A549 (cell line): Measurements from ENCODE around the gene PPP1R14B. TPM values are rescaled to one million over a fixed set of nuclear protein-coding genes. Genes with fewer than 3 reads are reported as not detected.

Experiments
- ATAC-seq, 2 experiments: fragments of 200-7000 bp in 1 of 2; fragments of >200 bp in 1 of 2; cut with Nextera tagmentation in 1 of 2; cut with Tn5 transposase in 1 of 2; 3 replicates each; pipeline versions ENCODE4 v1.8.0 to v1.9.1; 2018 to 2020; ENCODE audit warnings: mild to moderate bottlenecking in 1 of 2, moderate library complexity in 1 of 2
- CTCF ChIA-PET: fragments of 300-600 bp; sonication (Branson Sonifier 250); formaldehyde crosslinking; extraction: SDS; loops from one replicate; lab custom pipeline; 2021; ENCODE audit warnings: antibody characterized with exemption, inconsistent platforms; lab: Yijun Ruan, JAX
- POLR2A ChIA-PET: fragments of 350-600 bp; formaldehyde crosslinking; extraction: SDS; loops from one replicate; lab custom pipeline; 2021; ENCODE audit warnings: antibody characterized with exemption, inconsistent platforms; lab: Yijun Ruan, JAX
- DNase-seq, 2 experiments: peaks; one replicate each; pipeline versions ENCODE4 v3.0.0 to v3.0.0-alpha.2; 2011 to 2016; ENCODE audit warnings: low read depth in 1 of 2, low spot score in 1 of 2
- FAIRE-seq: peaks from 2 replicates; lab custom pipeline; 2011; peaks lifted over from hg19 to GRCh38; lab: Jason Lieb, UNC
- H3K27ac ChIP-seq, 2 experiments: fragments of >200 bp; sonication (Bioruptor Twin); formaldehyde crosslinking; 3 replicates each; pipeline ENCODE4 v1.5.1; 2016 to 2017
- H3K4me1 ChIP-seq: fragments of >200 bp; sonication (Bioruptor Twin); formaldehyde crosslinking; 3 replicates; pipeline ENCODE4 v1.6.1; 2016
- H3K4me2 ChIP-seq: fragments of >200 bp; sonication (Bioruptor Twin); formaldehyde crosslinking; 3 replicates; pipeline ENCODE4 v1.6.1; 2016
- H3K4me3 ChIP-seq: fragments of >200 bp; sonication (Bioruptor Twin); formaldehyde crosslinking; 3 replicates; pipeline ENCODE4 v1.5.1; 2016
- H3K9me3 ChIP-seq: fragments of >200 bp; sonication (Bioruptor Twin); formaldehyde crosslinking; 3 replicates; pipeline ENCODE4 v1.6.1; 2016
- BHLHE40 ChIP-seq: IDR thresholded peaks from 2 replicates; pipeline ENCODE4 v1.6.1; 2012; ENCODE audit warnings: low read depth, low read length, inconsistent platforms
- CBX8 ChIP-seq: fragments of 200-600 bp; sonication (generic); IDR thresholded peaks from 2 replicates; pipeline ENCODE4 v1.6.1; 2016
- CEBPB ChIP-seq, 2 experiments: fragments of >200 bp in 1 of 2; sonication (Bioruptor Twin) in 1 of 2; formaldehyde crosslinking in 1 of 2; IDR thresholded peaks; 2 replicates each; pipeline ENCODE4 v1.6.1; 2012 to 2016
- EHMT2 ChIP-seq: fragments of 200-600 bp; sonication (generic); IDR thresholded peaks from 2 replicates; pipeline ENCODE4 v1.6.1; 2016; ENCODE audit warnings: antibody characterized with exemption, low read depth, mild to moderate bottlenecking, moderate library complexity
- ESRRA ChIP-seq: fragments of 150-350 bp; IDR thresholded peaks from 2 replicates; pipeline ENCODE4 v1.6.1; 2014; ENCODE audit warnings: mild to moderate bottlenecking, low read length, borderline replicate concordance
- FOSB ChIP-seq: fragments of 250-450 bp; sonication (Bioruptor Pico); IDR thresholded peaks from 2 replicates; pipeline ENCODE4 v1.5.0; 2020; ENCODE audit warnings: mild to moderate bottlenecking, moderate library complexity
- FOSL2 ChIP-seq, 2 experiments: fragments of 450-650 bp in 1 of 2; fragments of >200 bp in 1 of 2; sonication (Bioruptor Twin) in 1 of 2; formaldehyde crosslinking; IDR thresholded peaks; 2 replicates each; pipeline versions ENCODE4 v1.5.0 to v1.6.1; 2016 to 2020; ENCODE audit warnings: mild to moderate bottlenecking in 1 of 2, moderate library complexity in 1 of 2
- FOXS1 ChIP-seq: fragments of 250-450 bp; sonication (Bioruptor Pico); IDR thresholded peaks from 2 replicates; pipeline ENCODE4 v1.5.0; 2020; ENCODE audit warnings: mild to moderate bottlenecking, moderate library complexity
- GATA3 ChIP-seq: IDR thresholded peaks from 2 replicates; pipeline ENCODE4 v1.6.1; 2012; ENCODE audit warnings: borderline replicate concordance
- HDAC2 ChIP-seq: fragments of 200-600 bp; sonication (generic); IDR thresholded peaks from 2 replicates; pipeline ENCODE4 v1.6.1; 2016
- KDM5A ChIP-seq: fragments of 200-600 bp; sonication (generic); IDR thresholded peaks from 2 replicates; pipeline ENCODE4 v1.6.1; 2016; ENCODE audit warnings: antibody characterized with exemption, mild to moderate bottlenecking
- NPAS2 ChIP-seq: fragments of 250-450 bp; sonication (Bioruptor Pico); IDR thresholded peaks from 2 replicates; pipeline ENCODE4 v1.8.0; 2022; ENCODE audit warnings: mild to moderate bottlenecking, moderate library complexity, borderline replicate concordance
- POLR2A ChIP-seq: IDR thresholded peaks from 2 replicates; pipeline ENCODE4 v1.6.1; 2012; ENCODE audit warnings: mild to moderate bottlenecking, low read length
- POLR2AphosphoS2 ChIP-seq: conservative IDR thresholded peaks from 2 replicates; pipeline ENCODE4 v1.6.1; 2012; ENCODE audit warnings: low read length, improper control_type of control experiment, inconsistent platforms
- SMC3 ChIP-seq: fragments of >200 bp; sonication (Bioruptor Twin); formaldehyde crosslinking; IDR thresholded peaks from 3 replicates; pipeline ENCODE4 v1.6.1; 2018; ENCODE audit warnings: inconsistent platforms
- SREBF2 ChIP-seq: fragments of 450-650 bp; IDR thresholded peaks from 2 replicates; pipeline ENCODE4 v1.6.1; 2014; ENCODE audit warnings: mild to moderate bottlenecking, moderate library complexity
- TFCP2L1 ChIP-seq: fragments of 250-450 bp; sonication (Bioruptor Pico); IDR thresholded peaks from 2 replicates; pipeline ENCODE4 v1.5.0; 2021; ENCODE audit warnings: mild to moderate bottlenecking
- ZFP36 ChIP-seq: fragments of 450-650 bp; IDR thresholded peaks from 2 replicates; pipeline ENCODE4 v1.6.1; 2014; ENCODE audit warnings: borderline replicate concordance; ENCODE audit not compliant: partially characterized antibody
- ZNF302 ChIP-seq: fragments of 250-450 bp; sonication (Bioruptor Pico); IDR thresholded peaks from 2 replicates; pipeline ENCODE4 v1.9.0; 2021; ENCODE audit warnings: inconsistent platforms, mild to moderate bottlenecking, moderate library complexity
- WGBS: methylation state at CpG from one replicate; pipeline ENCODE4 v1.1.6; 2017; ENCODE audit errors: missing lambda C conversion rate; 5-methylcytosine and 5-hydroxymethylcytosine counted together
- polyA plus RNA-seq, 4 experiments: library from polyadenylated mRNA; depleted of rRNA in 3 of 4; stranded (reverse); fragments of >200 nt; fragmentation: RNase III in 1 of 4; extraction: RNeasy Plus Mini Kit Qiagen cat#74134 plus additional on column Dnase treatment in 1 of 4; gene quantifications; 2 replicates in 3 of 4; 3 replicates in 1 of 4; pipeline ENCODE4 v1.2.3, GENCODE V29; 2011 to 2017
- TF ChIP-seq, protein P1 (sequence below): fragments of 150-350 bp; IDR thresholded peaks from 2 replicates; pipeline ENCODE4 v1.6.1; 2014; ENCODE audit warnings: low read depth, mild to moderate bottlenecking, low read length
- TF ChIP-seq, protein P2 (sequence below): fragments of >200 bp; sonication (Bioruptor Twin); formaldehyde crosslinking; IDR thresholded peaks from 3 replicates; pipeline ENCODE4 v1.6.1; 2016
- TF ChIP-seq, protein P3 (sequence below): IDR thresholded peaks from 2 replicates; pipeline ENCODE4 v1.6.1; 2012
- TF ChIP-seq, protein P4 (sequence below): IDR thresholded peaks from 2 replicates; pipeline ENCODE4 v1.6.1; 2012
- TF ChIP-seq, protein P5 (sequence below): fragments of >200 bp; sonication (Bioruptor Twin); formaldehyde crosslinking; IDR thresholded peaks from 2 replicates; pipeline ENCODE4 v1.6.1; 2016
- TF ChIP-seq, protein P6 (sequence below): fragments of >200 bp; sonication (Bioruptor Twin); formaldehyde crosslinking; IDR thresholded peaks from 3 replicates; pipeline ENCODE4 v1.5.1; 2016
- TF ChIP-seq, protein P7 (sequence below): IDR thresholded peaks from 2 replicates; pipeline ENCODE4 v1.6.1; 2012; ENCODE audit warnings: low read depth, borderline replicate concordance
- TF ChIP-seq, protein P8 (sequence below): fragments of 250-450 bp; sonication (Bioruptor Pico); IDR thresholded peaks from 2 replicates; pipeline ENCODE4 v1.5.0; 2021; ENCODE audit warnings: mild to moderate bottlenecking, moderate library complexity, borderline replicate concordance

PPP1R14B gene
- polyA plus RNA-seq, 2 of the 4 experiments (the other 2 are of a cell fraction), result 152 to 154 TPM

DNA sequence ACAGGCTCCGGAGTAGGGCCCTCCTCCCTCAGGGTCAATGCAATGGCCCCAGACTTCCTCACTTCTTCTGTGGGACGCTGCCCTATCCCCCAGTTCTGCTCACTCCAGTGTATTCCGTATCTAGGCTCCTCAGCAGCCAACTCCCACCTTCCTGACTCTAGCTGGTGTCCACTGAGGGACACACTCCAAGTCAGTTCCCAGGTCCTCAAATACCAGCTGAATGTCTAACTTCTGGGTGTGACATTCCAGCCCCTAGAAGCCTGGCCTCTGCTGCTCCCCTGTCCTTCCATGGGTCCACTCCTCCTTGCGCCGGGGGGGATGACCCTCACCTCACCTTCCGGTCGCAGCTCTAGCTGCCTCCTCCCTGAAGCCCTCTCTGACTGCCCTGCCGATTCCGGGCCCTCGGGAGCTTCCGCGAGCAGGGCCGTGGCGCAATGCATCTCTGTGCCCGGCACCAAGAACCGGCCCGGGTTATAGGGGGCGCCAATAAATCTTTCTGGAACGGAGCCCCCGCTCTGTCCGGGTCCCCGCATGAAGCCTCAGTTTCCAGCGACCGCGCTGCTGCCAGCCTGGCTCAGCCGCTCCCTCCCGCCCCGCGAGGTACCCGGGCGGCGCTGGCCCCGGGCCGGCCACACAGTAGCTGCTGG, 22.3 kb upstream of the PPP1R14B start:
- peak overlapping the region; percentile 72 for H3K4me3 ChIP-seq
- WGBS, result 4% methylated on average over 12 of the region's 34 CpGs
- H3K4me2 ChIP-seq, result peak overlapping the region; percentile 97
- H3K9me3 ChIP-seq, result no peaks in the 10 kb centered on the region
- TF ChIP-seq ZNF302, result no peak
- TF ChIP-seq SMC3, result 0 out of 3 replicates have a peak, but pooled peaks have one; percentile 2
- TF ChIP-seq, protein P1, sequence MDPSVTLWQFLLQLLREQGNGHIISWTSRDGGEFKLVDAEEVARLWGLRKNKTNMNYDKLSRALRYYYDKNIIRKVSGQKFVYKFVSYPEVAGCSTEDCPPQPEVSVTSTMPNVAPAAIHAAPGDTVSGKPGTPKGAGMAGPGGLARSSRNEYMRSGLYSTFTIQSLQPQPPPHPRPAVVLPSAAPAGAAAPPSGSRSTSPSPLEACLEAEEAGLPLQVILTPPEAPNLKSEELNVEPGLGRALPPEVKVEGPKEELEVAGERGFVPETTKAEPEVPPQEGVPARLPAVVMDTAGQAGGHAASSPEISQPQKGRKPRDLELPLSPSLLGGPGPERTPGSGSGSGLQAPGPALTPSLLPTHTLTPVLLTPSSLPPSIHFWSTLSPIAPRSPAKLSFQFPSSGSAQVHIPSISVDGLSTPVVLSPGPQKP, result no peak
- TF ChIP-seq, protein P2, sequence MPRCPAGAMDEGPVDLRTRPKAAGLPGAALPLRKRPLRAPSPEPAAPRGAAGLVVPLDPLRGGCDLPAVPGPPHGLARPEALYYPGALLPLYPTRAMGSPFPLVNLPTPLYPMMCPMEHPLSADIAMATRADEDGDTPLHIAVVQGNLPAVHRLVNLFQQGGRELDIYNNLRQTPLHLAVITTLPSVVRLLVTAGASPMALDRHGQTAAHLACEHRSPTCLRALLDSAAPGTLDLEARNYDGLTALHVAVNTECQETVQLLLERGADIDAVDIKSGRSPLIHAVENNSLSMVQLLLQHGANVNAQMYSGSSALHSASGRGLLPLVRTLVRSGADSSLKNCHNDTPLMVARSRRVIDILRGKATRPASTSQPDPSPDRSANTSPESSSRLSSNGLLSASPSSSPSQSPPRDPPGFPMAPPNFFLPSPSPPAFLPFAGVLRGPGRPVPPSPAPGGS, result 0 out of 3 replicates have a peak, but pooled peaks have one; percentile 29
- TF ChIP-seq, protein P3, sequence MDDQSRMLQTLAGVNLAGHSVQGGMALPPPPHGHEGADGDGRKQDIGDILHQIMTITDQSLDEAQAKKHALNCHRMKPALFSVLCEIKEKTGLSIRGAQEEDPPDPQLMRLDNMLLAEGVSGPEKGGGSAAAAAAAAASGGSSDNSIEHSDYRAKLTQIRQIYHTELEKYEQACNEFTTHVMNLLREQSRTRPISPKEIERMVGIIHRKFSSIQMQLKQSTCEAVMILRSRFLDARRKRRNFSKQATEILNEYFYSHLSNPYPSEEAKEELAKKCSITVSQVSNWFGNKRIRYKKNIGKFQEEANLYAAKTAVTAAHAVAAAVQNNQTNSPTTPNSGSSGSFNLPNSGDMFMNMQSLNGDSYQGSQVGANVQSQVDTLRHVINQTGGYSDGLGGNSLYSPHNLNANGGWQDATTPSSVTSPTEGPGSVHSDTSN, result peak; percentile 52
- no peak; the same call in 1 of the 2 replicates for TF ChIP-seq POLR2AphosphoS2
- TF ChIP-seq, protein P4, sequence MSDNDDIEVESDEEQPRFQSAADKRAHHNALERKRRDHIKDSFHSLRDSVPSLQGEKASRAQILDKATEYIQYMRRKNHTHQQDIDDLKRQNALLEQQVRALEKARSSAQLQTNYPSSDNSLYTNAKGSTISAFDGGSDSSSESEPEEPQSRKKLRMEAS, result no peak
- no peak for TF ChIP-seq HDAC2
- TF ChIP-seq, protein P5, sequence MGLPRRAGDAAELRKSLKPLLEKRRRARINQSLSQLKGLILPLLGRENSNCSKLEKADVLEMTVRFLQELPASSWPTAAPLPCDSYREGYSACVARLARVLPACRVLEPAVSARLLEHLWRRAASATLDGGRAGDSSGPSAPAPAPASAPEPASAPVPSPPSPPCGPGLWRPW, result no peak
- TF ChIP-seq, protein P6, sequence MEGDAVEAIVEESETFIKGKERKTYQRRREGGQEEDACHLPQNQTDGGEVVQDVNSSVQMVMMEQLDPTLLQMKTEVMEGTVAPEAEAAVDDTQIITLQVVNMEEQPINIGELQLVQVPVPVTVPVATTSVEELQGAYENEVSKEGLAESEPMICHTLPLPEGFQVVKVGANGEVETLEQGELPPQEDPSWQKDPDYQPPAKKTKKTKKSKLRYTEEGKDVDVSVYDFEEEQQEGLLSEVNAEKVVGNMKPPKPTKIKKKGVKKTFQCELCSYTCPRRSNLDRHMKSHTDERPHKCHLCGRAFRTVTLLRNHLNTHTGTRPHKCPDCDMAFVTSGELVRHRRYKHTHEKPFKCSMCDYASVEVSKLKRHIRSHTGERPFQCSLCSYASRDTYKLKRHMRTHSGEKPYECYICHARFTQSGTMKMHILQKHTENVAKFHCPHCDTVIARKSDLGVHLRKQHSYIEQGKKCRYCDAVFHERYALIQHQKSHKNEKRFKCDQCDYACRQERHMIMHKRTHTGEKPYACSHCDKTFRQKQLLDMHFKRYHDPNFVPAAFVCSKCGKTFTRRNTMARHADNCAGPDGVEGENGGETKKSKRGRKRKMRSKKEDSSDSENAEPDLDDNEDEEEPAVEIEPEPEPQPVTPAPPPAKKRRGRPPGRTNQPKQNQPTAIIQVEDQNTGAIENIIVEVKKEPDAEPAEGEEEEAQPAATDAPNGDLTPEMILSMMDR, result no peak
- 0 out of 2 replicates have a peak, but pooled peaks have one; percentile 31 for TF ChIP-seq KDM5A
- TF ChIP-seq FOXS1 (CRISPR knock-in tag), result no peak
- no peak for TF ChIP-seq EHMT2
- TF ChIP-seq NPAS2 (CRISPR knock-in tag), result no peak
- no peak for TF ChIP-seq FOSL2 (IDR thresholded peaks at IDR 0.05)
- no peak for TF ChIP-seq FOSL2 (CRISPR knock-in tag; IDR thresholded peaks at IDR 0.05)
- peak; percentile 100 for TF ChIP-seq ZFP36
- peak; percentile 16; the same call in 1 of the 2 replicates for TF ChIP-seq TFCP2L1
- no peak for TF ChIP-seq CBX8
- TF ChIP-seq ESRRA, result no peak
- TF ChIP-seq, protein P7, sequence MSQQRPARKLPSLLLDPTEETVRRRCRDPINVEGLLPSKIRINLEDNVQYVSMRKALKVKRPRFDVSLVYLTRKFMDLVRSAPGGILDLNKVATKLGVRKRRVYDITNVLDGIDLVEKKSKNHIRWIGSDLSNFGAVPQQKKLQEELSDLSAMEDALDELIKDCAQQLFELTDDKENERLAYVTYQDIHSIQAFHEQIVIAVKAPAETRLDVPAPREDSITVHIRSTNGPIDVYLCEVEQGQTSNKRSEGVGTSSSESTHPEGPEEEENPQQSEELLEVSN, result no peak
- TF ChIP-seq BHLHE40, result no peak
- TF ChIP-seq SREBF2, result no peak
- TF ChIP-seq FOSB (CRISPR knock-in tag), result 0 out of 2 replicates have a peak, but pooled peaks have one; percentile 53
- TF ChIP-seq GATA3, result peak; percentile 8; the same call in 1 of the 2 replicates
- TF ChIP-seq POLR2A, result no peak
- peak; percentile 29 to 58; a peak in 2 of 4 replicates for TF ChIP-seq CEBPB (IDR thresholded peaks at IDR 0.05)
- TF ChIP-seq, protein P8, sequence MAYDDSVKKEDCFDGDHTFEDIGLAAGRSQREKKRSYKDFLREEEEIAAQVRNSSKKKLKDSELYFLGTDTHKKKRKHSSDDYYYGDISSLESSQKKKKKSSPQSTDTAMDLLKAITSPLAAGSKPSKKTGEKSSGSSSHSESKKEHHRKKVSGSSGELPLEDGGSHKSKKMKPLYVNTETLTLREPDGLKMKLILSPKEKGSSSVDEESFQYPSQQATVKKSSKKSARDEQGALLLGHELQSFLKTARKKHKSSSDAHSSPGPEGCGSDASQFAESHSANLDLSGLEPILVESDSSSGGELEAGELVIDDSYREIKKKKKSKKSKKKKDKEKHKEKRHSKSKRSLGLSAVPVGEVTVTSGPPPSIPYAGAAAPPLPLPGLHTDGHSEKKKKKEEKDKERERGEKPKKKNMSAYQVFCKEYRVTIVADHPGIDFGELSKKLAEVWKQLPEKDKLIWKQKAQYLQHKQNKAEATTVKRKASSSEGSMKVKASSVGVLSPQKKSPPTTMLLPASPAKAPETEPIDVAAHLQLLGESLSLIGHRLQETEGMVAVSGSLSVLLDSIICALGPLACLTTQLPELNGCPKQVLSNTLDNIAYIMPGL (CRISPR knock-in tag), result peak; percentile 22; the same call in 1 of the 2 replicates
- POLR2A ChIA-PET, result interaction anchor here (0.8 to 5.9 kb wide), 11 partner anchors 8 to 83 kb away, joined by 3 to 53 read pairs (median 5); partner anchors contain the start of genes BAD, ESRRA, FKBP2 and GPR137
- H3K27ac ChIP-seq, result peak overlapping the region; percentile 94 to 97
- ATAC-seq (peak; percentile 35 to 46), FAIRE-seq (no peak), DNase-seq (peak in 1 of 2 experiments; percentile 76)
- peaks cover 32% of the 10 kb centered on the region for H3K4me1 ChIP-seq
- CTCF ChIA-PET, result interaction anchor here (1.1 to 16.0 kb wide), 11 partner anchors 8 to 499 kb away, joined by 3 to 220 read pairs (median 5); partner anchors contain the start of genes BAD, CATSPERZ, ESRRA and PLCB3
